ENCODE measurements around the gene SRPK2.
"Not testable (repeated sequence)": the region's sequence is repeated elsewhere in the genome, so short reads cannot be mapped to it uniquely, and the experiment has no call there.

Gene SRPK2

GRCh38 chr7:105194959-105195358 lies 193.8 kb downstream of the SRPK2 start:
- DNase-seq (ENCODE audit: low read depth in 2 of 2): not testable (repeated sequence)

- DNase-seq (ENCODE audit: low read depth in 2 of 2): no peak
These were observed 197.4 kb downstream of the SRPK2 start for GRCh38 chr7:105191331-105191730.

DNA sequence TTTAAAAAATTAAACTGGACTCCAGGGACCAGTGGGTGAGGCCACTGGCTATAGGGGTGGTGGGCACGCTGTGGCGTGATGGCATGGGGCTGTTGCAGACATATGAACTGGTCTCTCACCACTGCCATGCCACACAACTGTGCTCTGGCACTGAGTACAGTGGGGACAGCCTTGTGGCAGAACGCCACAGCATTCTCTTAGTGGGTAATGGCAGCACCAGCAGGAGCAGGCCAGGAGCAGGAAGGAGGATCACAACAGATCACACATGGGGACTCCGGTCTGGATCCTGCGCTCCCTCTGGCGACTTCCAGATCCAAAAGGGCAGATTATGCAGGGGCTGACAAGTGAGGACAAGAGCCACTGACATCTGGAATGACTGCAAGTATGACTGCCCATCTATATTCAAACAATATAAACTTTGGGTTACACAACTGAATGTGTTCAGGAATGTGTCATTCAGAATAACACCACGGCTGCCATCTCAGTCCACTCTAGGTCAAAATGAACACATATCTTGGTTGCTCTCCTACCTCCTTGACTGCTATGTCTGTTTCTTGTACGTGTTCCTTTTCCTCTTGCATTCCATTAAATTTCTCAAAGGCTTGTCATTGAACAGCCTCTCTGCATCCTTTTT lies 198.7 kb downstream of the SRPK2 start:
- DNase-seq (ENCODE audit: low read depth in 2 of 2): no peak

- DNase-seq (ENCODE audit: low read depth in 2 of 2): no peak
These were observed 200.5 kb downstream of the SRPK2 start for GRCh38 chr7:105188201-105188600.

- DNase-seq (ENCODE audit: low read depth in 2 of 2): no peak
These were observed 201.2 kb downstream of the SRPK2 start for GRCh38 chr7:105187302-105188169.

- no peak for DNase-seq (ENCODE audit: low read depth in 2 of 2)
These were observed 203.3 kb downstream of the SRPK2 start for GRCh38 chr7:105185290-105186010.

DNA sequence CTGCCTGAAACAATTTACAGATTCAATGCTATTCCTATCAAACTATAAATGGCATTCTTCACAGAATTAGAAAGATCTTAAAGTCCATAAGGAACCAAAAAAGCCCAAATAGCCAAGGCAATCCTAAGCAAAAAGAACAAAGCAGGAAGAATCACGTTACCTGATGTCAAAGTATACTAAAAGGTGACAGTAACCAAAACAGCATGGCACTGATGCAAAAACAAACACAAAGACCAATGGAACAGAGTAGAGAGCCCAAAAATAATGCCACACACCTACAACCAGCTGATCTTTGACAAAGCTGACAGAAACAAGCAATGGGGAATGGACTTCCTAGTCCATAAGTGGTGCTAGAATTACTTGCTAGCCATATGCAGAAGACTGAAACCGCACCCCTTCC lies 208.7 kb downstream of the SRPK2 start:
- no peak for DNase-seq (ENCODE audit: low read depth in 2 of 2)

- no peak for DNase-seq (ENCODE audit: low read depth in 2 of 2)
These were observed 209.7 kb downstream of the SRPK2 start for GRCh38 chr7:105178928-105179541.

- no peak for DNase-seq (ENCODE audit: low read depth in 2 of 2)
These were observed 210.5 kb downstream of the SRPK2 start for GRCh38 chr7:105178177-105178576.

DNA sequence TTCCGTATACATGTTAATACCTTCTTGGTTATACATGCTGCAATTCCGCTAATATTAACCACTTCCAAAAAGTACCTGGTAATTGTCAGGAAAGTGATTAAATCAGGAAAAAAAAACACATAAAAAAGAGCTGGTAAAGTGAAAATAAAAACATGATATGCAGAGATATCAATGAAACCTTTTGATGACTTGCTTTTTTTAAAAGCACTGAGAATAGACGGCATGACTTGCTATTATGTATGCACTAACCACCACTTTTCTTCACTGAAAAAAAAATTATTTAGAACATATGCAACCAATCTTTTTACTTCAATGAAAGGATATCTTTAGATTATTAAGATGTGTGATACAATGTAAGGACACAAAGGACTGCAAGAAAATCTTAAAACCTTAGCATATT lies 211.7 kb downstream of the SRPK2 start:
- DNase-seq (ENCODE audit: low read depth in 2 of 2): no peak

GRCh38 chr7:105173586-105173985 lies 215.1 kb downstream of the SRPK2 start:
- no peak for DNase-seq (ENCODE audit: low read depth in 2 of 2)

DNA sequence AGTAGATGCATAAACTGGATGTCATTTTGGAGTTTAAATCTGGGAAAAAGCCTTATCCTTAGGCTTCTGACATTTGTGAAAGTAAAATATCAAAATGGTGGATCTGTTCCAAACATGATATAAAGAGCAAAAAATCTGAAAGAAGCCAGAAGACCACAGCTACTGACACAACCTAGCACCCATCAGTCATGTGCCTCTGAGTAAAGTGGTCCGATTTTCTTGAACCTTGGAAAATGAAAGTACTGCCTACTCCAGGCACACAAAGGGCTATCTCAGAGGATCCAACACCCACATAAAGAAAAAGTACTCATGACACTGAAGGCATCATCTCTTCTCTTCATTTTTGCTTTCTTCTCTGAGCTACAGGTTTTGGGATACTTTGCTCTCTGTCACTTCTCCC lies 224.0 kb downstream of the SRPK2 start:
- no peak for DNase-seq (ENCODE audit: low read depth in 2 of 2)

GRCh38 chr7:105163718-105164117 lies 225.0 kb downstream of the SRPK2 start:
- no peak for DNase-seq (ENCODE audit: low read depth in 2 of 2)

DNA sequence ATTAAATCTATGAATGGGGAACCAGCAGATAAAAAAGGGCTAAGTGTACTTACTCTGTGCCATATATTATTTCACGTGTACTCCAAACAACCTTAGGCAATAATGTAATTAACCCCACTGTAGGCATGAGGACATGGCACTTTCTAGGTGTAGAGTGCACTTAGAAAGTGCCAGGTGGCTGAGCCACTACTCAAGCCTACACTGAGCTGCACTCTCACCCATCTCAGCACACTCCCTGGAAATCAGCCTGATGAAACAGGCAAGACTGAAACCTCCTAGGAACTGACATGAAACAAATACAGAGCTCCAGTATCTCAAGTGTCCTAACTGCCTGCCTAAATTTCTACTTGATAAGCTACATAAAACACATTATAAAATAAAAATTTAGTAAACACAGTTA lies 227.4 kb downstream of the SRPK2 start:
- no peak for DNase-seq (ENCODE audit: low read depth in 2 of 2)

DNA sequence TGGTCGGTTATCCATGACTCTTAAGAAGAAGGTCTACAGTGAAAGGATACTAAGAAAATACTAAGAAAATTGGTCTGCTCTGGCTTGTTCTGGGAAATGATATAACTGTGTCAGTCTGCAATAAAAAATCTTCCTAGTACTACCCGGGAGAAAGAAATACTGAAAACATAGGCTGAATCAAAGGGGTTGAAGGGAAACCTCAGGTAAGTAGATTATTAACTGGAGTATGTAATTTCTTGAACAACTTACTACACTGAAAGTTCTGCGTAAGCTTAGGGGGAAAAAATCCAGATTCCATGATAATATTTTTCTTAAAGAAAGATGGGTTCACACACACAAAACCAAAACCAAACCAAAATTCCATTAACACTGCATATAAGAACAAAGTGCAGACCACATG lies 231.4 kb downstream of the SRPK2 start:
- DNase-seq (ENCODE audit: low read depth in 2 of 2): no peak

GRCh38 chr7:105156731-105157130 lies 232.0 kb downstream of the SRPK2 start:
- no peak for DNase-seq (ENCODE audit: low read depth in 2 of 2)

DNA sequence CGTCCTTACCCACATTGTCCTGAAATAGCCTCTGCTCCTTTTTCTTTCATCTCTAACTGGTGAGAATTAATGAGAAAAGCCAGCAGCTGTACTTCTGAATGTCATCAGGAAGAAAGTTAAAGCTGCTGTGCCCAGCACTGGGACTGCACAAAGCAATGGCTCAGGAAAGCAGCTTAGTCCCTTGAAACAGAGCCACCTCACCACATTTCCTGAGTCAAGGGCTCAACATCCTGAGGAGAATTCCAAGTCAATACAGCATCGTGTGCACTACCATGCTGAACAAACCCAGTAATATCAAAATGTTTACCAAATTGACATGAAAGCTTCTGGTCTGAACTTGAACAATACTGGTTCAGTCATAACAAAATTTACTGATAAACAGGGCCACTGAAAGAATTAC lies 234.6 kb downstream of the SRPK2 start:
- DNase-seq (ENCODE audit: low read depth in 2 of 2): no peak

GRCh38 chr7:105153531-105153930 lies 235.2 kb downstream of the SRPK2 start:
- DNase-seq (ENCODE audit: low read depth in 2 of 2): no peak

- DNase-seq (ENCODE audit: low read depth in 2 of 2): no peak
These were observed 237.6 kb downstream of the SRPK2 start for GRCh38 chr7:105151152-105151551.

DNA sequence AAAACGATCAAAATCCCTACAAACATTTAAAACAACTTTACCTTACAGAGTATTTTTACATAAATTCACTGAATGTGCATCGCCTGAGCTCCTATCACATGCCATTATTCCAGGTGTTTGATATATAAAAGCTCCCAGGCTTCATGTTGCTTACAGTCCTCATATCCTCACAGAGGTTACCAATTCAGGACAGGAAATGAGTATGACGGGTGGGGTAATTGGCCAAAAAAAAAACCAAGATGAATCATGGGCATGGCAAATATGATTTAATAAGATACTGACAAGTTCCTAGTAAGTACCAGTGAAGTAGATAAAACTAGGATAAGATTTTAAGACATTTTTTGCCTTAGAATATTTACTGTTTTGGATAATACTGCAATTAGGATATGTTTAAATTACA lies 238.9 kb downstream of the SRPK2 start:
- no peak for DNase-seq (ENCODE audit: low read depth in 2 of 2)

- DNase-seq (ENCODE audit: low read depth in 2 of 2): no peak
These were observed 247.7 kb downstream of the SRPK2 start for GRCh38 chr7:105141068-105141467.

GRCh38 chr7:105139381-105139780 lies 249.3 kb downstream of the SRPK2 start:
- DNase-seq (ENCODE audit: low read depth in 2 of 2): no peak

Measured in stimulated activated CD8-positive, alpha-beta memory T cell treated with anti-CD3 and anti-CD28 coated beads, Interleukin-7, amount 100 ng/mL, for 1 hour (primary cell).